Activated CD4-positive, CD25-positive, alpha-beta regulatory T cell treated with anti-CD3 and anti-CD28 coated beads, Interleukin-2, amount 50 U/mL, for 16 hours (primary cell): ENCODE results near the gene PPP1R37.
"Not testable (repeated sequence)": the region's sequence is repeated elsewhere in the genome, so short reads cannot be mapped to it uniquely, and the experiment has no call there.

ENCODE experiments used
- DNase-seq: peaks from one replicate; pipeline ENCODE4 v3.0.0-alpha.2; 2020; ENCODE audit warnings: low read depth, low spot score

PPP1R37 gene

GRCh38 chr19:45095496-45096413, 2.8 kb downstream of the PPP1R37 start:
- DNase-seq, result no peak

- DNase-seq, result no peak
Observed at GRCh38 chr19:45096700-45097099, 3.7 kb downstream of the PPP1R37 start.

DNA sequence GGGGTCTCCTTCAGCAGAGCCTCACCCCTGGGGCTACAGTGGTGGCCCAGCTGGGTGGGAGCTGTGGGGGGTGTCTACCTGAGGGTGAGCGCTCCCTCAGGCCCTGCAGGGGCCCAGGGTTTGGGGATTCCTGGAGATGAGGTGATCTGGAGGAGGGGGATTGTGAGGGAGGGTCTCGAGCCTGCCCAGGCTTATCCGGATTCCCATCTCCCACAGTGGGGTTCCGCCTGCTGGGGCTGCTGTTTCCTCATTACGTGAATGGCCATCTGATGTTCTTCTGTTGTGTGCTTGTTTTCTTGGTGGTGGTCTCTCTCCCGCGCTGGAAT, 4.4 kb downstream of the PPP1R37 start:
- no peak for DNase-seq

DNA sequence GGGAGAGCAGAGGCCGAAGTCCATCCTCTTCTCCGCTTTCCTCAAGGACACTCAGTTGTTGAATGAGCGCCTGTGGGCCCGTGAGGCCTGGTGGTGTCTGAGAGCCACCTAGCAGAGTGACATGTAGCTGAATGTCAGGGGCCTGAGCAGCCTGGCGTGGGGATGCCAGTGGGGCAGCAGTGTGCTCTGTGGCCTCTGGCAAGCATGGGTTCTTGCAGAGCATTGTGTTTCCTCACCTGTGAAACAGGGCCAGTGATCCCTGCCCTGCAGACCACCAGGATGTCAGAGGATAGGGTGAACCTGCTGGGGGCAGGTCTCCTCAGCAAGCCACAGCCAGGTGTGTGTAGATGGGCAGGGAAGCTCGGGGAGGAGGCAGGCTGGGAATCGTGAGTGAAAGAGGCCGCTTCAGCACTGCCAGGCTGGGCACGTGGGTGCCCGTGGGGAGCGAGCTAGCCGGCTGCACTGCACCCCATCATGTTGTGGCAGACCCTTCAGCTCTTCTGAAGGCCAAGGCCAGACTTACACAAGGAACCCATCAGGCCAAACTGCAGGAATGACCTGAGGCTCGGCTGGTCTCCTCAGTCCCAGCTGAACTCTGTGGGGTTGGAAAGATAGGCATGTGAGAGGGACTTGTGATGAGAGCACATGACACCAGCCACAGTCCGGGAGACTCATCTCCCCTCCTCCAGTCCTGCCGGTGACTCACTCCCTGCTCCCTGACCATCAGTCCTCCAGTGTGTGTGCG, 5.0 kb downstream of the PPP1R37 start:
- DNase-seq, result no peak

- no peak for DNase-seq
Observed at GRCh38 chr19:45098521-45099466, 5.8 kb downstream of the PPP1R37 start.

DNA sequence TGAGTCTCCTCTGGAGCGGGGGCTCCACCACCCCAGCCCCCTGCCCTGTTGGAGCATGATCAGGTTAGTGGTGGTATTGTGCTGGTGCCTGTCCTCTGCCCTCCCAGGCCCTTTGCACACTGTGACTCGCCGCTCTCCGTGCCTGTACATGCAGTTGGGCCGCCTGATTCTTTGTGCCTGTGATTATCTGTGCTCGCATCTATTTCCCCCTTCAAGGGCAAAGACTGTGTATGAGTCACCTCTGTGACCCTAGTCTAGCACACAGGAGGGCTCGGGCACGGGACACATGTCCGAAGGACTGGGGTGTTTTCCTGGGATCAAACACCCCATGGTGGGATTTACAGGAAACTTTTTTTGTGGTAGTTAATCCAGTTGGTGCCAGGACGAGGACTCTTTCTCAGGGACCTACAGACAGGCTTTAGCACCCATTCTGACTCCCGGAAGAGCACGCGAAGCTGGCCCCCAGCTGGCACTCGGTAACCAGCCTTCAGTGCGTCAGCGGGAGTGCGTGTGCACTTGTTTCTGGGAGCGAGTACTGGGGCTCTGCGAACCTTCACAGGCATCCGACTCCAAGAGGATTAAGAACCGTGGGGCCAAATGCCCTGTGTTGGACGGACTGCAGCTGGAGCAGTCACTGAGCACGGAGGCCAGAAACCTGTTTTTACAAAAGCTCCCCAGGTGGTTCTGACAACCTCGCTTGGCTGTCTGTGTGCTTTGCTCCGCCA, 6.7 kb downstream of the PPP1R37 start:
- DNase-seq, result no peak

GRCh38 chr19:45100201-45100600, 7.2 kb downstream of the PPP1R37 start:
- DNase-seq, result no peak

DNA sequence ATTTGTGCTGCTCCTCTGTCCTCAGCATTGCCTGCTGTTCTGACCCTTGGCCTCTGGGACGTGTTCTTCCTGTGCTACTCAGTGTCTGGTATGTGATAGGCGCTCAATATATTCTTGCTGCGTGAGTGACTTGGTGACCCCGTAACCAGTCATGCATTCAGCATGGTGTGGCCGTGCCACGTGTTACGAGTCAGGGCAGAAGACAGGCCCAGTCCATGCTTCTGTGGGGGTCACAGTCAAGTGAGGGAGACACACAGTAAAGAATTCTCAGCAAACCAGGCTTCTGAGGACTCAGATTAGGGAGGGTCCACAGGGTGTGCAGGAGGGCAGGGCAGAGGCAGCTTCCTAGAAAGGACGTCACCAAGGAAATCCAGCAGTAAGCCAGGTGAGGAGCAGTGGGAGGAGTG, 7.9 kb downstream of the PPP1R37 start:
- DNase-seq, result no peak

GRCh38 chr19:45101806-45102205, 8.8 kb downstream of the PPP1R37 start:
- DNase-seq, result no peak

- no peak for DNase-seq
Observed at GRCh38 chr19:45102481-45102880, 9.5 kb downstream of the PPP1R37 start.

DNA sequence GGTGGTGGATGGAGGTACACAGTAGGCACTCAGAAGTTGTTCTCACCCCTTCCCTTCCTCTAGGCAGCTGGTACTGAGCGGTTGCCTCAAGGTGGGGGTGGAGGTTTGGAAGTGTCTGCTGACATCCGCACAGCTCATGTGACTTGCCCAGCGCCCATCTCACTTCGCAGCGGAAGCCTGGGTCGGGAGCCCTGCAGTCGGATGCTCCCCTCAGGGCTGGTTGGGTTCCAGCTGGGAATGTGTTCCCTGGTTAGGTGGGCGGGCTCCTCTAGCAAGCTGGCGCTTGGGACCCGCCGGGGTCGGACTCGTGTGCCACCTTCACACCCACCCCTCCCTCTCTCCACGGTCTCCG, 10.2 kb downstream of the PPP1R37 start:
- DNase-seq, result no peak

DNA sequence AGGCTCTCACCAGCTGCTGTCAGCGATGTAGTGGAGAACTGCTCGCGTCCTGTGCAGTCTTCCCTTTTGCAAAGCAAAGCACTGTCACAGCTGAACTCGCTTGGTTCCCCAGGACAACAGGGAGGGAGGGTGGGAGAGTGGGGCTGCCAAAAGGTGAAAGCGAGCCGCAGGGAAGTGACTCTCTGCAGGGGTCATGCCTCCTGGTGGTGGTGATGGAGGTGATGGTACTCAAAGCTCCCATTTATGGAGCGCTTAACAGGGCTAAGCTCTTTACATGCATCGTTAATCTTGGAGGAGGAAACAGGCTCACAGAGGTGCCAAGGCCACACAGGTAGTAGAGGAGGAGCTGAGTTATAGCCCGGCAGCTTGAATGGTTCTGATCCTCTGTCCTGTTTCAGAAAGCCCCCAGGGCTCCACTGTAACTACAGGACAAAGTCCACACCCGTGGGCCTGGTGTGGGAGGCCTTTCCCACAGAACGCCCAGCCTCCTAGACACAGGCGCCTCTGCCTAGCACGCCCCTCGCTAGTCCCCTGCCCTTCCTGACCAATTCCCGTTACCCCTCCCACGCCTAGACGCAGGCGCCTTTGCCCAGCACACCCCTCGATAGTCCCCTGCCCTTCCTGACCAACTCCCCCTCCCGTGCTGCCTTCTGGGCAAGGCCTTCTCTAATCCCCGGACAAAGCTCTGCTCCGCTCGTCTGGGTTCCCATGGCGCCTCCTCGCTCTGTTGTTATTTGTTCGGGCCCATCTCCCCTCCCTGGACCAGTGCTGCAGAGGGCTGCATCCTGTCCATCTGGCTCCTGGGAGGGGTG, 10.7 kb downstream of the PPP1R37 start:
- DNase-seq, result no peak

DNA sequence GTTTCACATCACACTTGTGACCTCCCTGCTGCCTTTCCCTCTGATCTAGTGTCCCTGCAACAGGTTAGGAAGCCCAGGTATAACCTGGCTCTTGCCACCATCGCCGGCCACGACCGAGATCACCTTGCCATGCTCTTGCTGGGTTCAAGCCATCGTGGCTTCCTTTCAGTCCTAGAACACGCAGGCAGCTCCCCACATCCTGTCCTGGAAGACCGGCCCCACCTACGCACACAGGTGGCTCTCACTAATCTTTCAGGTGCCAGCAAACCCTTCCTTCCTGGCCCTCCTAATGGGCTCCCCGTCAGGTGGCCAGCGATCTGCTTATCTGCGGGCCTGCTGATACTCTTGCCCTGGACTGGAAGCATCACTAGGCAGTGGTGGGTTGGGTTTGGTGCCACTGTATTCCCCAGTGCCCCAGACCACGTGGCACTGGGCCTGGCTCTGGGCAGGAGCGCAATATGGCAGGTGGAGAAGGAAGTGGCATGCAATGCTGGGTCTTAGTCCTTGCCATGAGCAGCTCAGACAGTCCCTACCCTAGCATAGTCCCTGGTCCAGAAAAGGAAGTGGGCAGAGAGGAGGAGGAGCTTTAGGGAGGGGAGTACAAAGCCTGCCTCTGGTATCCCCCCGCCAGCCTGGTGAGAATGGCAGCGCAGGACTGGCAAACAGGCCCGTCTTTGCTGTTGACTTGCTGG, 11.8 kb downstream of the PPP1R37 start:
- no peak for DNase-seq

DNA sequence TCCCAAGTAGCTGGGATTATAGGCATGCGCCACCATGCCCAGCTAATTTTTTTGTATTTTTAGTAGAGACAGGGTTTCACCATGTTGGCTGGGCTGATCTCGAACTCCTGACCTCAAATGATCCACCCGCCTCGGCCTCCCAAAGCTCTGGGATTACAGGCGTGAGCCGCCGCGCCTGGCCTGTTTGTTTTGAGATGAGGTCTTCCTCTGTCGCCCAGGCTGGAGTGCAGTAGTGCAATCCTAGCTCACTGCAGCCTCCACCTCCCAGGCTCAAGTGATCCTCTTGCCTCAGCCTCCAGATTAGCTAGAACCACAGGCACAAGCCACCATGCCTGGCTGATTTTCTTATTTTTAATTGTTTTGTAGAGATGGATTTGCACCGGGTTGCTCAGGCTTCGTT, 13.4 kb downstream of the PPP1R37 start:
- not testable (repeated sequence) for DNase-seq

- DNase-seq, result no peak
Observed at GRCh38 chr19:45107621-45108150, 14.7 kb downstream of the PPP1R37 start.

GRCh38 chr19:45110851-45111266, 17.9 kb downstream of the PPP1R37 start:
- no peak for DNase-seq

- no peak for DNase-seq
Observed at GRCh38 chr19:45112111-45112827, 19.3 kb downstream of the PPP1R37 start.

DNA sequence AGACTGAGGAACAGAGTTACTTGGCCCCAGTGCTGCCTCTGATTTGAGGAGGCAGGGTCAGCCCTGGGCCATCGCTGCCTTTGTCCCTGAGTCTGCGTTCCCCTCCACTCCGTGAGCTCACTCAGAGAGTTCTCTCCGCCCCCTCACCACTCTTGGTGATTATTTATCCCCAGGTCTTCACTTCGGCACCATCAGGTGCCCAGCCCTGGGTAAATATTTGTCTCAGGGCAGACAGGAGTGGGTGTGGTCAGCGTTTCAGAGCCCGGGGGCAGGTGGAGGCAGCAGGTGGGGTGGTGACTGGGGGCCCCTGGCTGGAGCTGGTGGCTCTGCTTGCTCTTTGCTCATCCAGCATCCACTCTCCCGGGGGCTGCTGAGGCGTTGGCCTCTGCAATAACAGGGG, 20.6 kb downstream of the PPP1R37 start:
- DNase-seq, result no peak

- no peak for DNase-seq
Observed at GRCh38 chr19:45114116-45114515, 21.1 kb downstream of the PPP1R37 start.
